ENCODE results near the gene CELSR1.

DNA sequence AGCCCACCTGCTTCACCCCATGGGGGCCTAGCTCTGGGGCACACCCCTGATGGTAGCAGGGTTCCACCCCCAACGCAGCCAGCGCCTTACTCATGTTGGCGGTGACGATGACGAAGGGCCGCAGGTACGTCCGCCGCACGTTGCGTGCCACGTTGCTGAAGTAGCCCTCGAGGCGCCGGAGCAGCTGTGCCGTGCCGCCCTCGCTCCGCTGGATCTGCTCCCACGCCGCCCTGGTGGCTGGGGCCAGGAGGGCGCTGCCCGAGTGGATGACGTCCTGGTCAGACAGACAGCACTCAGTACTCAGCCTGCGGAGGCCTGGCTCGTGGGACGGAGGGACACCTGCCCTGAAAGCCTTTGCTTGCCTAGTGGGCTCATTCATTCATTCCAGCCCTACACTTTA is 151.1 kb downstream of the CELSR1 start:
- TF ChIP-seq, protein P1, sequence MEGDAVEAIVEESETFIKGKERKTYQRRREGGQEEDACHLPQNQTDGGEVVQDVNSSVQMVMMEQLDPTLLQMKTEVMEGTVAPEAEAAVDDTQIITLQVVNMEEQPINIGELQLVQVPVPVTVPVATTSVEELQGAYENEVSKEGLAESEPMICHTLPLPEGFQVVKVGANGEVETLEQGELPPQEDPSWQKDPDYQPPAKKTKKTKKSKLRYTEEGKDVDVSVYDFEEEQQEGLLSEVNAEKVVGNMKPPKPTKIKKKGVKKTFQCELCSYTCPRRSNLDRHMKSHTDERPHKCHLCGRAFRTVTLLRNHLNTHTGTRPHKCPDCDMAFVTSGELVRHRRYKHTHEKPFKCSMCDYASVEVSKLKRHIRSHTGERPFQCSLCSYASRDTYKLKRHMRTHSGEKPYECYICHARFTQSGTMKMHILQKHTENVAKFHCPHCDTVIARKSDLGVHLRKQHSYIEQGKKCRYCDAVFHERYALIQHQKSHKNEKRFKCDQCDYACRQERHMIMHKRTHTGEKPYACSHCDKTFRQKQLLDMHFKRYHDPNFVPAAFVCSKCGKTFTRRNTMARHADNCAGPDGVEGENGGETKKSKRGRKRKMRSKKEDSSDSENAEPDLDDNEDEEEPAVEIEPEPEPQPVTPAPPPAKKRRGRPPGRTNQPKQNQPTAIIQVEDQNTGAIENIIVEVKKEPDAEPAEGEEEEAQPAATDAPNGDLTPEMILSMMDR (IDR thresholded peaks at IDR 0.05): no peak
- TF ChIP-seq POLR2A (IDR thresholded peaks at IDR 0.05) (no peak), POLR2AphosphoS5 (IDR thresholded peaks at IDR 0.05) (no peak)
